ENCODE measurements around the gene CCNL1.
"Not testable (repeated sequence)": the region's sequence is repeated elsewhere in the genome, so short reads cannot be mapped to it uniquely, and the experiment has no call there.

CCNL1 gene

GRCh38 chr3:157195965-157196364, 36.0 kb upstream of the CCNL1 start:
- Histone ChIP-seq H3K36me3 (ENCODE audit: control insufficient read depth, insufficient read depth, low read length) (no peaks in the 10 kb centered on the region), H3K27me3 (replicated peaks; ENCODE audit: control insufficient read depth, insufficient read depth, low read length) (no peaks in the 10 kb centered on the region), H3K4me3 (replicated peaks; ENCODE audit: low read depth, low read length) (no peak overlapping the region)
- no peak for DNase-seq (ENCODE audit: extremely low read depth, insufficient read length)
- TF ChIP-seq CTCF (IDR thresholded peaks at IDR 0.05; ENCODE audit: insufficient read depth, low read length, poor library complexity, severe bottlenecking): no peak

- not testable (repeated sequence) for H3K36me3 ChIP-seq (ENCODE audit: control insufficient read depth, insufficient read depth, low read length); H3K4me3 ChIP-seq (replicated peaks; ENCODE audit: low read depth, low read length); H3K27me3 ChIP-seq (replicated peaks; ENCODE audit: control insufficient read depth, insufficient read depth, low read length); DNase-seq (ENCODE audit: extremely low read depth, insufficient read length)
Observed at GRCh38 chr3:157191149-157191548, 31.2 kb upstream of the CCNL1 start.

GRCh38 chr3:157190380-157190872, 30.5 kb upstream of the CCNL1 start:
- Histone ChIP-seq H3K4me3 (replicated peaks; ENCODE audit: low read depth, low read length) (no peak overlapping the region), H3K36me3 (ENCODE audit: control insufficient read depth, insufficient read depth, low read length) (peaks cover 6% of the 10 kb centered on the region), H3K27me3 (replicated peaks; ENCODE audit: control insufficient read depth, insufficient read depth, low read length) (no peaks in the 10 kb centered on the region)
- no peak for DNase-seq (ENCODE audit: extremely low read depth, insufficient read length)
- TF ChIP-seq CTCF (IDR thresholded peaks at IDR 0.05; ENCODE audit: insufficient read depth, low read length, poor library complexity, severe bottlenecking): no peak

GRCh38 chr3:157188391-157188790, 28.4 kb upstream of the CCNL1 start:
- DNase-seq (ENCODE audit: extremely low read depth, insufficient read length): no peak
- no peak for TF ChIP-seq CTCF (IDR thresholded peaks at IDR 0.05; ENCODE audit: insufficient read depth, low read length, poor library complexity, severe bottlenecking)
- H3K27me3 ChIP-seq (replicated peaks; ENCODE audit: control insufficient read depth, insufficient read depth, low read length): no peaks in the 10 kb centered on the region
- H3K4me3 ChIP-seq (replicated peaks; ENCODE audit: low read depth, low read length): no peak overlapping the region
- peaks cover 6% of the 10 kb centered on the region for H3K36me3 ChIP-seq (ENCODE audit: control insufficient read depth, insufficient read depth, low read length)

GRCh38 chr3:157182879-157183278, 22.9 kb upstream of the CCNL1 start:
- TF ChIP-seq CTCF (IDR thresholded peaks at IDR 0.05; ENCODE audit: insufficient read depth, low read length, poor library complexity, severe bottlenecking): no peak
- DNase-seq (ENCODE audit: extremely low read depth, insufficient read length): no peak
- H3K36me3 ChIP-seq (ENCODE audit: control insufficient read depth, insufficient read depth, low read length): peaks cover 6% of the 10 kb centered on the region
- no peak overlapping the region for H3K4me3 ChIP-seq (replicated peaks; ENCODE audit: low read depth, low read length)
- H3K27me3 ChIP-seq (replicated peaks; ENCODE audit: control insufficient read depth, insufficient read depth, low read length): no peaks in the 10 kb centered on the region

GRCh38 chr3:157180262-157180661, 20.3 kb upstream of the CCNL1 start:
- no peak for DNase-seq (ENCODE audit: extremely low read depth, insufficient read length)
- TF ChIP-seq CTCF (IDR thresholded peaks at IDR 0.05; ENCODE audit: insufficient read depth, low read length, poor library complexity, severe bottlenecking): no peak
- H3K4me3 ChIP-seq (replicated peaks; ENCODE audit: low read depth, low read length): no peak overlapping the region
- H3K27me3 ChIP-seq (replicated peaks; ENCODE audit: control insufficient read depth, insufficient read depth, low read length): no peaks in the 10 kb centered on the region
- H3K36me3 ChIP-seq (ENCODE audit: control insufficient read depth, insufficient read depth, low read length): no peaks in the 10 kb centered on the region; the same call in 1 of the 2 replicates
